ENCODE measurements around the gene SCAI.
A peak's percentile ranks its signal among the peaks of the same experiment; 100 is the strongest.
"Not testable (repeated sequence)": the region's sequence is repeated elsewhere in the genome, so short reads cannot be mapped to it uniquely, and the experiment has no call there.

SCAI gene

GRCh38 chr9:125143377-125144090, at the start of gene SCAI:
TSS of gene SCAI (minus strand) at chr9:125143528. CDS start at chr9:125143437, 91 bp downstream.
- DNase-seq (ENCODE audit: low read depth) = peak; percentile 96

DNA sequence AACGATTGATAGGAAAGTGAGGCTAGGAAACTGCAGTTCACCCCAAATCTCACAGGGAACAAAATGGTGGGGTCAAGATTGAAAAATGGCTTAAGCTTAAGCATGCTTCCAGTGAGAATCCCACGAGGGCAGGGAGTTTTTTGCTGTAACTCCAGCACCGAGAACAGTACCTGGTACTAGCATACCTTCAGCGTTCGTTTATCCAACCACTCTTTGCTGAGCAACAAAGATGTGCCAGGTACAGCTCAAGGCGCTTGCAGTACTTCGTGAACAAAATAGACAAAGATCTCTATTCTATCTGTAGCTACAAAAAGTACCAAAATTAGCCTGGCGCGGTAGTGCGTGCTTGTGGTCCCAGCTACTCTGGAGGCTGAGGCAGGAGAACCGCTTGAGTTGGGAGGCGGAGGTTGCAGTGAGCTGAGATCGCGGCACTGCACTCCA, 47.1 kb upstream of the SCAI start:
- DNase-seq (ENCODE audit: low read depth) = no peak

DNA sequence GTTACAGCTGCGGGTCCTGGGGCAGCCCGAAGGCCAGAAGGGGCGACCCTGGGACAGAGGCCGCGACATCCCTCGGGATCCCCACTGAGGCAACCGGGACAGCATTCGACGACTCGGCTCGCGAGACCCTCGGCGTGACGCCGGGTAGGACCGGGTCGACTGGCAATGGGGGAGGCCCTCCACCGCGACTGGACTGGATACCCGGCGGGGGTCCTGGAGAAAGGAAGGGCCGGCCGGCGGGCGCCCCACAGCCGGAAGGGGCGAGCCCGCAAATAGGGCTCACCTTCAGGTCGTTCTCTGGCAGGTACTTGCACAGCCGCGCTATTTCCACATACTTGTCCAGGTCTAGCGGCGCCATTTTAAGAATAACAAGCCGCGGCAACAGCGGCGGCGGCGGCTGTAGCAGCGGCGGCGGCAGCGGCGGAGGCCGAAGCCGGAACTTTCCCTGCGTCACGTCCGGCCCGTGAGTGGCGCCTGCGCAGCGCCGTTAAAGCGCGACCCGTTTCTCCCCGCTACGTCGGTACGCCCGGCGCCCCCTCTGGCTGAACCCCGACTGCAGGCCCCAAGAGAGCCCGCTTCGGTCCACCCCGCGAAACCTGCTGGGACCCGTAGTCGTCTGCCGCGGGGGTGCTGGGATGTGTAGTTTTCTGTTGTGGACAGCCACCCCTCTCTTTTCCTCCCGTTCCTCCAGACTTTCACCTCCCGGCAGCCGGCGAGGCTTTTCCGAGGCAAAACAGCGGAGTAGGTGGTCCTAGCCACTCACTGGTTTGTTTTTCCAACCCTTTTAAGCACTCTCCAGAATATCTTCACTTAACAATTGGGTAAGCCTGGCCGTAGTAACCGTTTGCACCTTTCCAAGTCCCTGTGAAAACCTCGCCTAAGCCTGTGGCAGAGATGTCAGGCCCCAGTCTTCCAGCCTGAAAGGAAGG, 46.3 kb upstream of the SCAI start, which contains the start of gene PPP6C:
TSS of gene PPP6C (minus strand) at position 443 of the 929 bp plus-strand sequence. CDS start at position 358, 85 bp downstream.
- DNase-seq (ENCODE audit: low read depth) = peak; percentile 95

- DNase-seq (ENCODE audit: low read depth) = peak; percentile 13
Observed at GRCh38 chr9:125189011-125189360, 45.7 kb upstream of the SCAI start.

DNA sequence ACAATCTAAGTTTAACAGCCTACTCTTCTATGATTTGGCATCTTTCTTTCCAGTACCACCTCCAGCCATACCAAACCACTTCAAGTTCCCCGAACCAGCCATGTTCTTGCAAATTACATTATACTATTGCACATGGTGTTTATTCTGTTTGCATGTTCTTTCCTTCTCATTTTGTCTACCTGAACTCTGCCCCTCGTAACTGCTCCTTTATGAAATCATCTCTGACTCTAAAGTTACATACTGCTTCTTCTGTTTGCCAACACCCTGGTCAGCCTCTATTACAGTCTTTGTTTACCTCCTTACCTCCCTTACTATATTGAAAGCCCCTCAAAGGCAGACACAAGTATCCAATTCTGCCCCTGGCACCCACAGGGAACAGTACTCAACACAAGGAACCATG, 40.2 kb upstream of the SCAI start:
- no peak for DNase-seq (ENCODE audit: low read depth)

DNA sequence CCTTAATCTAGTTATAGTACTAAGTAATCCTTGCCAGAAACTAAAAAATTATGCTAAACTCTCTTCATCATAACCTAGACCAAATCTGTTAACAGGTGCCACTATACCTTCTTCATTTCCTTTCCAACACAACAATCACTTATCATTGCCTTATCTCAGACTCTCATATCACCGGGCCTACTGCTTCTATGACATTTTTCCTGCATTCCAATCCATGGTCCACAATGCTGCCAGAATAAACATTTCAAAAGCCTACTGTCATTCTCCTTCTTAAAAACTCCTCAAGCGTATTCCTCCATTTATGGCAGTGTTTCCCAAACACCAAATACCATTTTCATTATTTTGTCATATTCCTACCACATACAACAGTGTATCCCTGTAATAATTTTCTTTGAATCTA, 39.7 kb upstream of the SCAI start:
- no peak for DNase-seq (ENCODE audit: low read depth)

GRCh38 chr9:125181756-125182155, 38.4 kb upstream of the SCAI start:
- DNase-seq (ENCODE audit: low read depth) = not testable (repeated sequence)

DNA sequence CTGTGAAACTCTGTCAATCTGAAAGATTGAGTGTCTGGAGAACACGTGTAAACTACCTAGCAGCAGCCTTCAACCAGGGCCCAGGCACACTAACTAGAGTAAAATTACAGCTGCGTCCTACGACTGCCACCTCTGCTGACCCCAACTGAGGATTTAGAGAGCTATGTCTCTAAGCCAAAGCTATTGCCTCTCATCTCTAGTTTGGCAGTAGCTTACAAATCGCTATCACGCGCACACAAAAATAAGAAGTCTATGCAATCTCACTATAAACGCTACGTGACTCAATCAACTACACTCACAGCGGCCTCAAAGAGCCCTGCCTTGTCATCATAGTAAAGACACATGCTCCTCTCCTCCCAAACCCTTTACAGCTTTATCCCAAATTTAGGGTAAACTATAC, 37.5 kb upstream of the SCAI start:
- no peak for DNase-seq (ENCODE audit: low read depth)

DNA sequence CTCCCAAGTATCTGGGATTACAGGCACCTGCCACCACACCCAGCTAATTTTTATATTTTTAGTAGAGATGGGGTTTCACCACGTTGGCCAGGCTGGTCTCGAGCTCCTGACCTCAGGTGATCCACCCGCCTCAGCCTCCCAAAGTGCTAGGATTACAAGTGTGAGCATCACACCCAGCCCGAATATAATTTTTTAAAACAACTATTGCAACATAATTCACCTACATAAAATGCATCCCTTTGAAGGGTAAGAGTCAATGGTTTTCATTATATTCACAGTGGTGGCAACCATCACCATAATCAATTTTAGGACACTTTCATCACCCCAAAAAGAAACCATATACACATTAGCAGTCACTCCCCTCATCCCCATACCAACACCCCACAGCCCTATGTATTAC, 36.4 kb upstream of the SCAI start:
- not testable (repeated sequence) for DNase-seq (ENCODE audit: low read depth)

GRCh38 chr9:125177888-125178287, 34.6 kb upstream of the SCAI start:
- DNase-seq (ENCODE audit: low read depth) = no peak

GRCh38 chr9:125176636-125177035, 33.3 kb upstream of the SCAI start:
- no peak for DNase-seq (ENCODE audit: low read depth)

DNA sequence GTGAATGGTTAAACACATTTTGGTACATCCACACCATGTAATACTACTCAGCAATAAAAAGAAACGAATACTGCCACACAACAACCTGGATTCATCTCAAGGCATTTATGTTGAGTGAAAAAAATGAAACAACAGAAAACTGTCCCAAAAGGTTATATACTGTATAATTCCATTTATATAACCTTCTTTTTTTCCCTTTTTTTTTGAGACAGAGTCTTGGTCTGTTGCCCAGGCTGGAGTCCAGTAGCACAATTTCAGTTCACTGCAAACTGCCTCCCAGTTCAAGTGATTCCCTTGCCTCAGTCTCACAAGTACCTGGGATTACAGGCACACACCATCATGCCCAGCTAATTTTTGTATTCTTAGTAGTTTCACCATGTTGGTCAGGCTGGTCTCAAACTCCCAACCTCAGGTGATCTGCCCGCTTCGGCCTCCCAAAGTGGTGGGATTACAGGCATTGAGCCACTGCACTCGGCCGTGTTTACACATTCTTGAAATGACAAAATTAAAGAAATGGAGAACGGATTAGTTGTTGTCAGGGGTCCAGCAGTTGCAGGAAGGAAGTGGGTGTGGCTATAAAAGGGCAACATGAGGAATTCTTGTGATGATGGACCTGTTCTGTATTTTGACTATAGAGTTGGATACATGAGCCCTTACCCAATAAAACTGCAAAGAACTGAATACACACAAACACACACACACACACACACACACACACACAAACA, 28.9 kb upstream of the SCAI start:
- no peak for DNase-seq (ENCODE audit: low read depth)

DNA sequence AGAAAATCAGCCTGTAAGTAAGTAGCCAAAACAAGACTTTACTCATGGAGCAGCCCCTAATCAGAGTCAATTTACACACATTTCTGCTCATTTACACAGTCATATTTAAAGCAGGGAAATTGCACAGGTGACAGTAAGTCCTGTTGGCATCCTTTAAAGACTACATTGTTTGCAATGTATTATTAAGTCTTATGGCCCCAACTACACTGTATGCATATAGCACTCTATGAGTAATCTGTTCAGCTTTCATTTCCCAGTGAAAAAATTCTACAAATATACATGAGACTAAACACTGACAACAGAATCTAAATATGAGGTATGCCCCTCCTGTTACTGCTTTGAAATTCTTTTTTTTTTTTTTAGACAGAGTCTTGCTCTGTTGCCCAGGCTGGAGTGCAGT, 26.6 kb upstream of the SCAI start:
- no peak for DNase-seq (ENCODE audit: low read depth)

GRCh38 chr9:125166762-125167161, 23.4 kb upstream of the SCAI start:
- no peak for DNase-seq (ENCODE audit: low read depth)

DNA sequence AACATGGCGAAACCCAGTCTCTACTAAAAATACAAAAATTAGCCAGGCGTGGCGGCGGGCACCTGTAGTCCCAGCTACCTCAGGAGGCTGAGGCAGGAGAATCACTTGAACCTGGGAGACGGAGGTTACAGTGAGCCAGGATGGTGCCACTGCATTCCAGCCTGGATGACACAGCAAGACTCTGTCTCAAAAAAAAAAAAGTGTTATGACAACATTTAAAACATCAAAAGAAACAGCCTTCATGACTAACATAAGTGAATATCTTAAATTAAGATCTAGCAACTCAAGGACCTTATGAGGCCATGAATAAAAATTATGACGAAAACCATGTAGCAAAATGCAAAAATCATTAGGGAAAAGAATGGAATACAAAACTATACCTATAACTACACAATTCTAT, 19.6 kb upstream of the SCAI start:
- DNase-seq (ENCODE audit: low read depth) = not testable (repeated sequence)

DNA sequence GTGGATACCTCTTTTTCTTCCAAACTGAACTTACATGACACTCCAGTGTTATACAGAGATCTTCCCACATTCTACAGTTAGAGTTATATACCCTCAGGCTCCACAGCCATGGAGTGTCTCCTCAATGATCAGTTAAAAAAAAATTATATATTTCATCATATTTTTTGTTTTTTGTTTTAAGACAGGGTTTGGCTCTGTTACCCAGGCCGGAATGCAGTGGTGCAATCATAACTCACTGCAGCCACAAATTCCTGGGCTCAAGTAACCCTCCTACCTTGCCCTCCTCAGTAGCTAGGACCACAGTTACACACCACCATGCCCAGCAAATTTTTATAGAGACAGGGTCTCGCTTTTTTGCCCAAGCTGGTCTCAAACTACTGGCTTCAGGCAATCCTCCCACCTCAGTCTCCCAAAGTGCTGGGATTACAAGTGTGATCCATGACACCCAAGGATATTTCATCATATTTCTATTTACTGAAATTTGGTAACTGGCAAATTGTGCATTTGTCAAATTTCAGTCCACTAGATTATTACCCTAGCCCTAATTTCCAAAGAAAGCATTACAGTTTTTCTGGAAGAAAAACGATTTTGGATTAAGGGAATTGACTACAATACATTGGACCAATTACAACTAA, 18.1 kb upstream of the SCAI start:
- no peak for DNase-seq (ENCODE audit: low read depth)

GRCh38 chr9:125160750-125161149, 17.4 kb upstream of the SCAI start:
- DNase-seq (ENCODE audit: low read depth) = no peak

- DNase-seq (ENCODE audit: low read depth) = no peak
Observed at GRCh38 chr9:125156551-125156950, 13.2 kb upstream of the SCAI start.

DNA sequence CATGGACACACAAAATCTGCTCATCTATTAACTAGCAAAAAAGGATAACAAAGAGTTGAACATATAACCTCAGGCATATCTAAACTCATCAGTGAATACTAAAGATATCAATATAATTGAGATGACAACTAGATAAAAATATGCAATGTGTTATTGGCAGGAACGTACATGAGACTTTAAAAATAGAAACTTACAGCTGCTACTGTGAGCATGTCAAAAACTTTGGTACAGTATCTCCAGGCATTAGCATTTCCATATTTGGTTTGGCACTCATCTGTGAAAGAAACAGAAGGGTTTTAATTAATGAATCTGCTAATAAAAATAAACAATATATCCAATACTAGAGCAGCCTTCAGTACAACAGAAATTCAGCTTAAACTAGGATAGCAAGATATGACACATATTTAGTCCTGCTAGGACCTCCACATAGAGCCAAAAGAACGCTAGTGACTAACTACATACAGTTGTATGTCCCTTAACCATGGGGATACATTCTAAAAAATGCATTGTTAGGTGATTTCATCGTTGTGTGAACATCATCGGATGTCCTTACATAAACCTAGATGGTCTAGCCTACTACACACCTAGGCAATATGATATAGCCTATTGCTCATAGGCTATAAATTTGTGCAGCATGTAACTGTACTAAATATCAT, 10.5 kb upstream of the SCAI start:
- no peak for DNase-seq (ENCODE audit: low read depth)

- no peak for DNase-seq (ENCODE audit: low read depth)
Observed at GRCh38 chr9:125151730-125152129, 8.4 kb upstream of the SCAI start.
